Measurements from ENCODE around the gene DDX17. TPM values are rescaled to one million over a fixed set of nuclear protein-coding genes. Genes with fewer than 3 reads are reported as not detected.

Gene DDX17
- total RNA-seq, 1 experiment from 2014 or later, result 399 TPM

GRCh38 chr22:38441620-38442287 is 64.4 kb downstream of the DDX17 start:
- peaks cover 2% of the 10 kb centered on the region; the same call in 1 of the 2 replicates for H3K27me3 Mint-ChIP-seq (ENCODE audit: low read depth)
- ChIA-PET POLR2A (interaction anchor here (0.6 kb wide), 1 partner anchor 203 kb away, joined by 5 read pairs; no protein-coding TSS in a partner anchor), CTCF (interaction anchor here (0.7 kb wide), 1 partner anchor 22 kb away, joined by 3 read pairs; no protein-coding TSS in a partner anchor)
- DNase-seq (ENCODE audit: low spot score) (no peak), ATAC-seq (no peak)
- H3K27ac Mint-ChIP-seq, result no peak overlapping the region
- no peaks in the 10 kb centered on the region for H3K36me3 Mint-ChIP-seq
- H3K4me3 Mint-ChIP-seq, result no peak overlapping the region
- H3K4me1 Mint-ChIP-seq, result no peaks in the 10 kb centered on the region
- no peaks in the 10 kb centered on the region for H3K9me3 Mint-ChIP-seq
- TF ChIP-seq USF2 (CRISPR knock-in tag; IDR thresholded peaks at IDR 0.05) (no peak), ATF6 (CRISPR knock-in tag; IDR thresholded peaks at IDR 0.05) (no peak), SMAD3 (CRISPR knock-in tag; IDR thresholded peaks at IDR 0.05; ENCODE audit: borderline replicate concordance) (no peak), ZNF263 (CRISPR knock-in tag; IDR thresholded peaks at IDR 0.05; ENCODE audit: low read depth) (no peak), ESRRA (CRISPR knock-in tag; IDR thresholded peaks at IDR 0.05; ENCODE audit: borderline replicate concordance) (no peak), MXD4 (CRISPR knock-in tag; IDR thresholded peaks at IDR 0.05; ENCODE audit: borderline replicate concordance) (no peak), E2F4 (CRISPR knock-in tag; IDR thresholded peaks at IDR 0.05; ENCODE audit: borderline replicate concordance, low read depth) (no peak), FOXP1 (CRISPR knock-in tag; IDR thresholded peaks at IDR 0.05; ENCODE audit: borderline replicate concordance) (no peak), ATF2 (CRISPR knock-in tag; IDR thresholded peaks at IDR 0.05; ENCODE audit: borderline replicate concordance, low read depth) (no peak), KAT7 (CRISPR knock-in tag; IDR thresholded peaks at IDR 0.05; ENCODE audit: borderline replicate concordance) (no peak), NR2C2 (CRISPR knock-in tag; IDR thresholded peaks at IDR 0.05) (no peak), ZNF512 (CRISPR knock-in tag; IDR thresholded peaks at IDR 0.05; ENCODE audit: borderline replicate concordance) (no peak), ZNF317 (CRISPR knock-in tag; IDR thresholded peaks at IDR 0.05; ENCODE audit: borderline replicate concordance, low read depth) (no peak), ATF1 (CRISPR knock-in tag; IDR thresholded peaks at IDR 0.05) (no peak), FOXK1 (CRISPR knock-in tag; IDR thresholded peaks at IDR 0.05) (no peak), ZMAT4 (CRISPR knock-in tag; IDR thresholded peaks at IDR 0.05) (no peak)

Measured in WTC11 (cell line).